Body of pancreas (tissue), 4 donors: ENCODE data around the gene FBXL7.

ENCODE experiments used
- POLR2A ChIP-seq, 3 donors: fragments of 450-650 bp; IDR thresholded peaks; one replicate each; pipeline ENCODE4 v1.6.1; 2016; ENCODE audit warnings: antibody characterized with exemption in 3 of 3, mild to moderate bottlenecking in 2 of 3
- TF ChIP-seq, protein P1 (sequence below), 7 experiments: fragments of 450-650 bp in 4 of 7; fragments of 200-600 bp in 3 of 7; sonication (generic) in 3 of 7; IDR thresholded peaks; one replicate each; pipeline ENCODE4 v1.5.1; 2016 to 2019; ENCODE audit warnings: antibody characterized with exemption in 7 of 7

DNA sequence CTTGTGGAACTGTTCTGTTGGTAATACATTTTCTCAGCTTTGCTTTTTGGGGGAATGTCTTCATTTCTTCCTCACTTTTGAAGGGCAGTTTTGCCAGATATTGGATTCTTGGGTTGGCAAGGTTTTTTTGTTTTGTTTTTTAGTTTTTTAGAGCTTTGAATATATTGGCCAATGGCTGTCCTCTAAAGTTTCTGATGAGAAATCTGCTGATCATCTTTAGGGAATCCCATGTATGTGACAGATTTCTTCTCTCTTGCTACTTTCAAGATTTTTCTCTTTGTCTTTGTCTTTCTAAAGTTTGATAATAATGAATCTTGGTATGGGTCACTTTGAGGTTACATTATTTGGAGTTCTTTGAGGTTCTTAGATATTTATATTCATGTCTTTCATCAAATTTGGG lies 227.4 kb downstream of the FBXL7 start:
- TF ChIP-seq, protein P1, sequence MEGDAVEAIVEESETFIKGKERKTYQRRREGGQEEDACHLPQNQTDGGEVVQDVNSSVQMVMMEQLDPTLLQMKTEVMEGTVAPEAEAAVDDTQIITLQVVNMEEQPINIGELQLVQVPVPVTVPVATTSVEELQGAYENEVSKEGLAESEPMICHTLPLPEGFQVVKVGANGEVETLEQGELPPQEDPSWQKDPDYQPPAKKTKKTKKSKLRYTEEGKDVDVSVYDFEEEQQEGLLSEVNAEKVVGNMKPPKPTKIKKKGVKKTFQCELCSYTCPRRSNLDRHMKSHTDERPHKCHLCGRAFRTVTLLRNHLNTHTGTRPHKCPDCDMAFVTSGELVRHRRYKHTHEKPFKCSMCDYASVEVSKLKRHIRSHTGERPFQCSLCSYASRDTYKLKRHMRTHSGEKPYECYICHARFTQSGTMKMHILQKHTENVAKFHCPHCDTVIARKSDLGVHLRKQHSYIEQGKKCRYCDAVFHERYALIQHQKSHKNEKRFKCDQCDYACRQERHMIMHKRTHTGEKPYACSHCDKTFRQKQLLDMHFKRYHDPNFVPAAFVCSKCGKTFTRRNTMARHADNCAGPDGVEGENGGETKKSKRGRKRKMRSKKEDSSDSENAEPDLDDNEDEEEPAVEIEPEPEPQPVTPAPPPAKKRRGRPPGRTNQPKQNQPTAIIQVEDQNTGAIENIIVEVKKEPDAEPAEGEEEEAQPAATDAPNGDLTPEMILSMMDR (IDR thresholded peaks at IDR 0.05): no peak
- TF ChIP-seq POLR2A (IDR thresholded peaks at IDR 0.05): no peak
